Ascending aorta (tissue), 2 donors: ENCODE measurements around the gene DCUN1D1. TPM values are rescaled to one million over a fixed set of nuclear protein-coding genes. Genes with fewer than 3 reads are reported as not detected.

ENCODE experiments used
- DNase-seq, 2 donors: peaks; one replicate each; pipeline ENCODE4 v3.0.0-alpha.2; 2019; ENCODE audit warnings: low spot score in 2 of 2
- H3K27ac ChIP-seq, 2 donors: fragments of 200-600 bp; sonication (generic); one replicate each; pipeline ENCODE4 v1.5.1; 2016 to 2017; ENCODE audit warnings: mild to moderate bottlenecking in 1 of 2
- H3K27me3 ChIP-seq: fragments of 200-600 bp; sonication (generic); one replicate; pipeline ENCODE4 v1.5.1; 2017
- H3K36me3 ChIP-seq, 2 donors: fragments of 200-600 bp; sonication (generic); one replicate each; pipeline ENCODE4 v1.5.1; 2016
- H3K4me1 ChIP-seq, 2 donors: fragments of 200-600 bp; sonication (generic); one replicate each; pipeline ENCODE4 v1.5.1; 2016 to 2017; ENCODE audit warnings: mild to moderate bottlenecking in 1 of 2
- H3K4me3 ChIP-seq, 2 donors: fragments of 200-600 bp; sonication (generic); one replicate each; pipeline ENCODE4 v1.5.1; 2016 to 2017; ENCODE audit warnings: mild to moderate bottlenecking in 1 of 2
- H3K9me3 ChIP-seq, 2 donors: fragments of 200-600 bp; sonication (generic); one replicate each; pipeline ENCODE4 v1.5.1; 2016
- intact Hi-C: fragments of 100-400 bp; cut with DNase I; formaldehyde crosslinking; loops from one replicate; pipeline ENCODE4 v1.15.1; 2023
- total RNA-seq: library from RNA; depleted of rRNA; stranded (reverse); fragments of >200 nt; gene quantifications from one replicate; pipeline ENCODE4 v1.1.0, GENCODE V29; 2016
- TF ChIP-seq, protein P1 (sequence below), 3 experiments: fragments of 200-600 bp in 2 of 3; fragments of 450-650 bp in 1 of 3; sonication (generic) in 2 of 3; IDR thresholded peaks; one replicate each; pipeline ENCODE4 v1.5.1; 2016 to 2019; ENCODE audit warnings: antibody characterized with exemption in 3 of 3, mild to moderate bottlenecking in 1 of 3, moderate library complexity in 1 of 3

DCUN1D1 gene
- total RNA-seq, 1 donor from 2014 or later, result 8.4 TPM

DNA sequence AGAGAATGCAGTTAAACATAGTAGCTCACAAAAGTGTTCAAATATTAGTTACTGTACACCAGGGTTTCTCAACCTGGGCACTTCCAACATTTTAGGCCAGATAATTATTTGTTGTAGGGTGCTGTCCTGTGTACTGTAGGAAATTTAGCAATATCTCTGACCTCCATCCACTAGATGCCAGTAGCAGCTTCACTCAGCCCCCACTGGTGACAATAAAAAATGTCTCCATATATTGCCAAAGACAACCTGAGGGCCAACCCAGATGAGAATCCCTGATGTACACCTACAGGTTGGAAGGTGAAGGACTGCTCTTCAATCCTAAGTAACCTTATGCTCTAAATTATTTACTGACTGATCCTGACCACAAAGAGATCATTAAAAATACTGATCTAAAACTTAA, 32.5 kb downstream of the DCUN1D1 start:
- Histone ChIP-seq H3K4me3 (no peak overlapping the region), H3K27me3 (no peaks in the 10 kb centered on the region), H3K27ac (no peak overlapping the region), H3K4me1 (no peaks in the 10 kb centered on the region), H3K36me3 (peaks cover 10 to 30% of the 10 kb centered on the region in 2 donors), H3K9me3 (no peaks in the 10 kb centered on the region)
- TF ChIP-seq, protein P1, sequence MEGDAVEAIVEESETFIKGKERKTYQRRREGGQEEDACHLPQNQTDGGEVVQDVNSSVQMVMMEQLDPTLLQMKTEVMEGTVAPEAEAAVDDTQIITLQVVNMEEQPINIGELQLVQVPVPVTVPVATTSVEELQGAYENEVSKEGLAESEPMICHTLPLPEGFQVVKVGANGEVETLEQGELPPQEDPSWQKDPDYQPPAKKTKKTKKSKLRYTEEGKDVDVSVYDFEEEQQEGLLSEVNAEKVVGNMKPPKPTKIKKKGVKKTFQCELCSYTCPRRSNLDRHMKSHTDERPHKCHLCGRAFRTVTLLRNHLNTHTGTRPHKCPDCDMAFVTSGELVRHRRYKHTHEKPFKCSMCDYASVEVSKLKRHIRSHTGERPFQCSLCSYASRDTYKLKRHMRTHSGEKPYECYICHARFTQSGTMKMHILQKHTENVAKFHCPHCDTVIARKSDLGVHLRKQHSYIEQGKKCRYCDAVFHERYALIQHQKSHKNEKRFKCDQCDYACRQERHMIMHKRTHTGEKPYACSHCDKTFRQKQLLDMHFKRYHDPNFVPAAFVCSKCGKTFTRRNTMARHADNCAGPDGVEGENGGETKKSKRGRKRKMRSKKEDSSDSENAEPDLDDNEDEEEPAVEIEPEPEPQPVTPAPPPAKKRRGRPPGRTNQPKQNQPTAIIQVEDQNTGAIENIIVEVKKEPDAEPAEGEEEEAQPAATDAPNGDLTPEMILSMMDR (IDR thresholded peaks at IDR 0.05), result no peak
- DNase-seq, result no peak
- intact Hi-C loops, result no loop called here

- Histone ChIP-seq H3K27me3 (no peaks in the 10 kb centered on the region), H3K27ac (no peak overlapping the region), H3K4me1 (no peaks in the 10 kb centered on the region), H3K4me3 (no peak overlapping the region), H3K9me3 (no peaks in the 10 kb centered on the region), H3K36me3 (peaks cover 10 to 27% of the 10 kb centered on the region in 2 donors)
- intact Hi-C loops, result no loop called here
- TF ChIP-seq, protein P1 (IDR thresholded peaks at IDR 0.05), result no peak
- no peak for DNase-seq
These were observed 38.6 kb downstream of the DCUN1D1 start for GRCh38 chr3:182941719-182942118.

DNA sequence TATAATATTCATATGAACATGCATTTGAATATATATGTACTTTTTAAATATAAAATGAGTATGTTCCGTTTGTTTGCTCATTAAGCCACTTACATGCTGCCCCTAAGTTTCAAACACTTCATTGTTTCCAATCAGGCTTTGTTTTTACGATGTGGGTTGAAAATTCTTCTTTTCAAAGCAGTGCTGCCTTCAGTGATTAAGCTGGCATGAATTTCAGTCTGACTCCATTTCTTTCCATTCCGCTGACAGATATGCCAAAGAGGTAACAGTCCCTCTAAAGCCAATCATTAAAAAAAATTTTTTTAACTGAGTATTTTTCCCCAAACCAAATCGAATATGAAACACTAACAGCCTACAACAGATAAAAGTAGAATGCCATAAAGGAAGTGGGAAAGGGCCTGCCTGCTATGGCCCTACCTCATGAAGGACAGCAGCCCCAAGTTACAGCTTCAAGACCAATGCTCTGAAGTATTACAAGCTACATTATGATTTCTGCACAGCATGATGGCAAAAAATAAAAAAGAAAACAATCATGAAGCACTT, 40.0 kb downstream of the DCUN1D1 start:
- H3K27ac ChIP-seq, result no peak overlapping the region

DNA sequence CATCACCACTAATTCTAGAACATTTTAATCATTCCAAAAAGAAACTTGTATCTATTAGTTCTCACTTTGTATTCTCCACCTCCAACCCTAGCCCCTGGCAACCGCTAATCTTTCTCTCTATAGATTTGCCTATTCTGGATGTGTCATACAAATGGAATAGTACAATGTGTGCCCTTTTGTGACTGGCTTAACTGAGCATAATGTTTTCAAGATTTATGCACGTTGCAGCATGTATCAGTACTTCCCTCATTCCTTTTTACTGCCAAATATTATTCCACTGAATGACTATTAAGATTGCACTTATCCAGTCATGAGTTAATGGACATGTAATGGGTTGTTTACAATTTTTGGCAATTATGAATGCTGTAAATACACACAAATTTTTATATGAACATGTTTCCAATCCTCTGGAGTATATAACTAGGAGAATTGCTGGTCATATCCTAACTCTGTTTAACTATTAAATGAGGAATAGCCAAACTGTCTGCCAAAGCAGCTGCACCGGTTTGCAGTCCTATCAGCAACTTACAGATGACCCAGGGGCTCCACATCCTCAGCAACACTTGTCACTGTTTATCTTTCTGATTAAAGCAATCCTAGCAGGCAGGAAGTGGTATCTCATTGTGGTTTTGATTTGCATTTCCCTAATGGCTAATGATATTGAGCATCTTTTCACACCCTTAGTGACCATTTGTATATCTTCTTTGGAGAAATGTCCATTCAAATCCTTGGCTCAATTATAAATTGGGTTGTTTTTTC, 42.9 kb downstream of the DCUN1D1 start:
- H3K27ac ChIP-seq, result no peak overlapping the region
- H3K9me3 ChIP-seq, result peaks cover 0 to 7% of the 10 kb centered on the region in 2 donors
- no peak for DNase-seq
- H3K4me3 ChIP-seq, result no peak overlapping the region
- intact Hi-C loops, result no loop called here
- no peaks in the 10 kb centered on the region for H3K27me3 ChIP-seq
- TF ChIP-seq, protein P1 (IDR thresholded peaks at IDR 0.05), result no peak
- no peaks in the 10 kb centered on the region for H3K4me1 ChIP-seq
- peaks cover 0 to 4% of the 10 kb centered on the region in 2 donors for H3K36me3 ChIP-seq

More for the DNA sequence above, 40.0 kb downstream of the DCUN1D1 start:
- Histone ChIP-seq H3K27me3 (no peaks in the 10 kb centered on the region), H3K4me3 (no peak overlapping the region), H3K36me3 (peaks cover under 1 to 13% of the 10 kb centered on the region in 2 donors), H3K4me1 (no peaks in the 10 kb centered on the region), H3K9me3 (no peaks in the 10 kb centered on the region)
- intact Hi-C loops, result no loop called here
- no peak for DNase-seq
- TF ChIP-seq, protein P1 (IDR thresholded peaks at IDR 0.05), result no peak

GRCh38 chr3:182936918-182937285, 43.4 kb downstream of the DCUN1D1 start:
- intact Hi-C loops, result no loop called here
- H3K9me3 ChIP-seq, result peaks cover 0 to 9% of the 10 kb centered on the region in 2 donors

More at GRCh38 chr3:182936918-182937285, 43.4 kb downstream of the DCUN1D1 start:
- DNase-seq, result no peak
- Histone ChIP-seq H3K27me3 (no peaks in the 10 kb centered on the region), H3K4me1 (no peaks in the 10 kb centered on the region), H3K36me3 (peaks cover 0 to 4% of the 10 kb centered on the region in 2 donors), H3K4me3 (no peak overlapping the region), H3K27ac (no peak overlapping the region)
- TF ChIP-seq, protein P1 (IDR thresholded peaks at IDR 0.05), result no peak
